ENCODE data around the gene ADD3. TPM values are rescaled to one million over a fixed set of nuclear protein-coding genes. Genes with fewer than 3 reads are reported as not detected.
A peak's percentile ranks its signal among the peaks of the same experiment; 100 is the strongest.

ADD3 gene
- total and polyA plus RNA-seq, 5 donors, result 47.4 to 146 (median 122) TPM

DNA sequence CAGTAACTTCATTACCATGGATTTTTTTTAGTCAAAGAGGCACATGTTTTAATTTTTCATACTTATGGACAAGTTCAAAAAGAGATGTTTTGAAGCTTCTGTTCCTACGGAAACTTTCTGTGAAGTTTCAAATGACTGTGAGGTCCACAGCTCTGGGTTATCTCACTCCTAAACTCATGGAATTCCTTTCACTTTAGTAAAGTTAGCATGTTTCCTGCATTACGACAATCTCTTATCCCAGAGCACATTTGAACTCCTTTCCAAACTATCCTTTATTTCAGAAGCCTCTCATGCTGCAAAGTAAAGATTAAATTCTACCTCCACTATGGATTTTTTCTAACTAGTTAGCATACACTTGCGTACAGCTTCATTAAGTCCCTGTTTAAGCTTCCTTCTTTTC, 15.3 kb upstream of the ADD3 start:
- ATAC-seq (peak in 1 of 2 donors; percentile 63), DNase-seq (no peak)
- Histone ChIP-seq H3K27ac (ENCODE audit: low read length) (no peak overlapping the region), H3K4me1 (ENCODE audit: control insufficient read depth, insufficient read depth, low read length) (no peaks in the 10 kb centered on the region), H3K27me3 (ENCODE audit: control insufficient read depth, insufficient read depth) (no peaks in the 10 kb centered on the region), H3K9me3 (ENCODE audit: control insufficient read depth, low read length) (no peaks in the 10 kb centered on the region), H3K4me3 (ENCODE audit: low read length) (no peak overlapping the region)
- intact Hi-C loops (cut with DNase I), result loop anchor here in 1 of 4 donors (10.0 kb wide), 1 partner anchor 142 kb away; no protein-coding TSS in a partner anchor
- 47% methylated on average over 3 of the region's 3 CpGs for WGBS

DNA sequence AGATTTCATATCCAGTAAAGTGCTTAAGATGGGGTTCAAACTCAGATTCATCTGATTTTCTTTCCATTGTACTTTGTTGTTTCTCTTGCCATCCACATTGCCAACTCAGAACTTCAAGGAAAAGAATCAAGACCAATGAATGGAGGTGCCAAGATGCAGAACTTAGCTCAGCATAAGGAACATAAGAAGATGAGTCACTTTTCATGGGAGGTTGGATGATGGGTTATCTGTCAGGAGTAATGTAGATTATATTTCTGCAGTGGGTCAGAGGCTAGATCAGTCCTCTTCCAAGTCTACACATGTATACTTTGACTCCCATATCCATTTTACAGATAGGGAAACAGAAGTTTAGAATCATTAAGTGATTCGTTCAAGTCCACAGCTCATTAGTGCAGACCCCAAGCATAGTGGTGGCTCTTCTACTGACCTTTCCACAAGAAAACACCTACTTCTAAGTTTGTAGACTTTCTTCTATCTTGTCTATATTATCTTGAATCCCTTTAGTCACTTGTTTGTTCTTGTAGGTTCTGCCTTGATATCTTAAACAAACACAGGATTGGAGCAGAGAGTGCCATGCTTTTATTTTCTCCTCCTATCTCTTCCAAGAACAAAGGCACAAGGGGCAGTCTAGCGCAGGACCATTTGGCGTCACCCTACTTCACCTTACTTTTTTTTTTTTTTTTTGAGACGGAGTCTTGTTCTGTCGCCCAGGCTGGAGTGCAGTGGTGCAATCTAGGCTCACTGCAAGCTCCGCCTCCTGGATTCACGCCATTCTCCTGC, 14.0 kb upstream of the ADD3 start:
- H3K9me3 ChIP-seq (ENCODE audit: control insufficient read depth, low read length), result no peaks in the 10 kb centered on the region
- intact Hi-C loops (cut with DNase I), result loop anchor here in 1 of 4 donors (10.0 kb wide), 1 partner anchor 141 kb away; no protein-coding TSS in a partner anchor
- DNase-seq (no peak), ATAC-seq (no peak)
- 97% methylated on average over 7 of the region's 7 CpGs for WGBS
- no peaks in the 10 kb centered on the region for H3K27me3 ChIP-seq (ENCODE audit: control insufficient read depth, insufficient read depth)
- no peaks in the 10 kb centered on the region for H3K4me1 ChIP-seq (ENCODE audit: control insufficient read depth, insufficient read depth, low read length)
- H3K4me3 ChIP-seq (ENCODE audit: low read length), result no peak overlapping the region
- no peak overlapping the region for H3K27ac ChIP-seq (ENCODE audit: low read length)

GRCh38 chr10:109994711-109995577, 12.8 kb upstream of the ADD3 start:
- intact Hi-C loops (cut with DNase I), result loop anchor here in 1 of 4 donors (10.0 kb wide), 1 partner anchor 140 kb away; no protein-coding TSS in a partner anchor
- H3K27me3 ChIP-seq (ENCODE audit: control insufficient read depth, insufficient read depth), result no peaks in the 10 kb centered on the region
- H3K9me3 ChIP-seq (ENCODE audit: control insufficient read depth, low read length), result no peaks in the 10 kb centered on the region
- no peak for ATAC-seq
- H3K4me3 ChIP-seq (ENCODE audit: low read length), result no peak overlapping the region
- DNase-seq, result no peak
- H3K4me1 ChIP-seq (ENCODE audit: control insufficient read depth, insufficient read depth, low read length), result no peaks in the 10 kb centered on the region
- 98% methylated on average over 5 of the region's 5 CpGs for WGBS
- H3K27ac ChIP-seq (ENCODE audit: low read length), result no peak overlapping the region

- H3K9me3 ChIP-seq (ENCODE audit: control insufficient read depth, low read length), result no peaks in the 10 kb centered on the region
- H3K27ac ChIP-seq (ENCODE audit: low read length), result no peak overlapping the region
- no peak for DNase-seq
- intact Hi-C loops (cut with DNase I), result loop anchor here in 1 of 4 donors (10.0 kb wide), 1 partner anchor 139 kb away; no protein-coding TSS in a partner anchor
- H3K27me3 ChIP-seq (ENCODE audit: control insufficient read depth, insufficient read depth), result no peaks in the 10 kb centered on the region
- WGBS, result 100% methylated on average over 3 of the region's 3 CpGs
- H3K4me3 ChIP-seq (ENCODE audit: low read length), result no peak overlapping the region
- no peaks in the 10 kb centered on the region for H3K4me1 ChIP-seq (ENCODE audit: control insufficient read depth, insufficient read depth, low read length)
- no peak for ATAC-seq
These were observed 12.2 kb upstream of the ADD3 start for GRCh38 chr10:109995595-109995994.

DNA sequence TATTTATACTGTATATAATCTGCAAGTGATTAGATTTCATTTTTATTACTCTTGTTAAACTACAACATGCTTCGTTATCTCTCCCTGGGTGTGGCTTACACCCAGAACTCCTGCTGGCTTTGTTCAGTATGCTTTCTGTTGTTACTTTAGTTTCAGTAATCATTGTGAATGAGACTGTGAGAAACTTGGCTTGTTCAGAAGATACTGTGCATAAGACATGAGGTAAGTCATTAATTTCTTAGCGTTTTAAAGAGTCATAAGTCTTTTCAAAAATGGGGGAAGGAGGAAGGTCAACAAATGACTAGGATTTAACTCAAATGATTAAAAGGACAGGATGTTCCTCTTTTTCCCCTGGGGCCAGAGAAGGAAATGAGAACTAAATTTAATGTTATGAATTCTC, 11.6 kb upstream of the ADD3 start:
- WGBS, result 23% methylated on average over 2 of the region's 2 CpGs
- Histone ChIP-seq H3K27me3 (ENCODE audit: control insufficient read depth, insufficient read depth) (no peaks in the 10 kb centered on the region), H3K4me3 (ENCODE audit: low read length) (no peak overlapping the region), H3K27ac (ENCODE audit: low read length) (no peak overlapping the region), H3K9me3 (ENCODE audit: control insufficient read depth, low read length) (no peaks in the 10 kb centered on the region), H3K4me1 (ENCODE audit: control insufficient read depth, insufficient read depth, low read length) (no peaks in the 10 kb centered on the region)
- DNase-seq (no peak), ATAC-seq (peak in 1 of 2 donors; percentile 64)
- intact Hi-C loops (cut with DNase I), result loop anchor here in 1 of 4 donors (10.0 kb wide), 1 partner anchor 139 kb away; no protein-coding TSS in a partner anchor

GRCh38 chr10:109996766-109997171, 11.0 kb upstream of the ADD3 start:
- ATAC-seq, result no peak
- 81% methylated on average over 3 of the region's 3 CpGs for WGBS
- intact Hi-C loops (cut with DNase I), result loop anchor here in 1 of 4 donors (10.0 kb wide), 1 partner anchor 138 kb away; no protein-coding TSS in a partner anchor
- no peaks in the 10 kb centered on the region for H3K27me3 ChIP-seq (ENCODE audit: control insufficient read depth, insufficient read depth)
- no peaks in the 10 kb centered on the region for H3K9me3 ChIP-seq (ENCODE audit: control insufficient read depth, low read length)
- no peaks in the 10 kb centered on the region for H3K4me1 ChIP-seq (ENCODE audit: control insufficient read depth, insufficient read depth, low read length)
- no peak overlapping the region for H3K27ac ChIP-seq (ENCODE audit: low read length)
- DNase-seq, result no peak
- no peak overlapping the region for H3K4me3 ChIP-seq (ENCODE audit: low read length)

DNA sequence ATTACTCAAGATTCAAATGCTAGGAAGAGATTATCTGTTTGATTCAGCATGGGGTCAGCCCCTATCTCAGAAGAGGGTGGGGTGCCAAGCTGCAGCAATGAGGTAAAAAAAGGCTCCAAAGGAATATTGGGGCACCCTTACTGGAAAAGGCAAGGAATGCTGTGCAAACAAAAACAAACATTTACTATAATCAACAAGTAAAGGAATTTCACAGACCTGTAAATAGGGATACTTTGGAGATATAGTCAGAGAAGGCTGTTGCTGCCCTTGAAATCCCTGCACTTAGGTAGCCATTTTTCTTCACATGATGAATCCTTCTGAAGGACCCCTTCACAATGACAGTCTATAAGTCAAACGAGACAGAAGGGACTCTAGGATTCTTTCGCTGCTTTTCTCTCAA, 10.6 kb upstream of the ADD3 start:
- 84% methylated on average over 2 of the region's 2 CpGs for WGBS
- ATAC-seq (no peak), DNase-seq (no peak)
- no peak overlapping the region for H3K4me3 ChIP-seq (ENCODE audit: low read length)
- intact Hi-C loops (cut with DNase I), result loop anchor here in 1 of 4 donors (10.0 kb wide), 1 partner anchor 138 kb away; no protein-coding TSS in a partner anchor
- no peaks in the 10 kb centered on the region for H3K9me3 ChIP-seq (ENCODE audit: control insufficient read depth, low read length)
- H3K27ac ChIP-seq (ENCODE audit: low read length), result no peak overlapping the region
- H3K4me1 ChIP-seq (ENCODE audit: control insufficient read depth, insufficient read depth, low read length), result no peaks in the 10 kb centered on the region
- H3K27me3 ChIP-seq (ENCODE audit: control insufficient read depth, insufficient read depth), result no peaks in the 10 kb centered on the region

DNA sequence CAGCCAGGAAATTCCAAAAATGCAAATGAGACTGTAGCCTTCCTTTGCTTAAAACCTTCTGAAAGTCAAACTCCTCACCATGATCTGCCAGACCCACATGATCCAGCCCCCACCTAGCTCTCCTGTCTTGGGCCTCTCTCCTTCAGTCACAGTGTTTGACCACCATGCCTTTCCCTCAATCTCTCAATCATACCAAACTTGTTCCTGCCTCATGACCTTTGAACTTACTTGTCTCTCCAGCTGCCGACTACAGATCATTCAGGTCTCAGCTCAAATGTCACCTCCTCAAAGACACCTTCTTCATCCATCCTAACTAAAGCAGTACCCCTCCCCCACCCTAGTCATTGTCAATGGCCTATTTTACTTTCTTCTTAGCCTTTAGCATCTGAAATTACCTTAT, 9.3 kb upstream of the ADD3 start:
- DNase-seq, result no peak
- intact Hi-C loops (cut with DNase I), result loop anchor here in 1 of 4 donors (10.0 kb wide), 1 partner anchor 136 kb away; no protein-coding TSS in a partner anchor
- ATAC-seq, result no peak
- Histone ChIP-seq H3K9me3 (ENCODE audit: control insufficient read depth, low read length) (no peaks in the 10 kb centered on the region), H3K4me1 (ENCODE audit: control insufficient read depth, insufficient read depth, low read length) (no peaks in the 10 kb centered on the region), H3K27me3 (ENCODE audit: control insufficient read depth, insufficient read depth) (no peaks in the 10 kb centered on the region), H3K4me3 (ENCODE audit: low read length) (no peak overlapping the region), H3K27ac (ENCODE audit: low read length) (no peak overlapping the region)
- 52% methylated on average over 1 of the region's 1 CpG for WGBS

DNA sequence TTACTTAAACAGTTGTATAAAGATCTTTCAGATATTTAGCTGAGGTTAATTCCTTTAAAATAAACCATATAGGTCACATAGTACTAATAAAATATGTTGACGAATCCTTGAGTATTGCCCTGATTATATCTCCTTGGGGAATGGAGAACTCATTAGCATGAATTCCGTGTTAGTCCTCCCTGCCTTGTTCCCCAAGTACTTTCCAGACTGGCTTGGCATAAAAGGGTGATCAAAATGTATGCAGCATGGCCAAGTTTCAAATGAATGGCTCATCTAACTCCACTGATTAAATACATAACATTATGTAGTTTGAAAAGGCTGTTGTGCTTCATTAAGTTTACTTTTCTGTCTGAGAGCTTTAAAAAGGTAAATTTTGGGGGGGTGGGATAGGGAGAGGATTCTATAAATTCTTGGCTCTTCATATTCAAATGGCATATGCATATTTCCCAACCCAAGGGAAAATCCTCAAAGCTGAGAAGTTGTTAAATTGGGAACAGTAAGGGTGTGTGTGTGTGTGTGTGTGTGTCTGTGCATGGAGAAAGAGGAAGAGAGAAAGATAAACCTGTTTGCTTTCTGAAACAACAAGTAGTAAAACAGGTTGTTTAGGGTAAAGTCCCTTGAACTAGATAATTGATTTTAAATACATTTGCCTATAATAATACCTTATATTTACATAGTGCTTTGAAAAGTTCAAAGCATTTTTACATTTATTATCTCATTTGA, 4.8 kb upstream of the ADD3 start:
- ATAC-seq (no peak), DNase-seq (no peak)
- Histone ChIP-seq H3K9me3 (ENCODE audit: control insufficient read depth, low read length) (no peaks in the 10 kb centered on the region), H3K4me3 (ENCODE audit: low read length) (no peak overlapping the region), H3K4me1 (ENCODE audit: control insufficient read depth, insufficient read depth, low read length) (no peaks in the 10 kb centered on the region), H3K27me3 (ENCODE audit: control insufficient read depth, insufficient read depth) (no peaks in the 10 kb centered on the region), H3K27ac (ENCODE audit: low read length) (no peak overlapping the region)
- intact Hi-C loops (cut with DNase I), result loop anchor here (10.0 kb wide), 2 partner anchors 78 to 108 kb away; partner anchors contain the start of gene XPNPEP1 (in 1 of the 4)
- WGBS, result 67% methylated on average over 2 of the region's 2 CpGs

DNA sequence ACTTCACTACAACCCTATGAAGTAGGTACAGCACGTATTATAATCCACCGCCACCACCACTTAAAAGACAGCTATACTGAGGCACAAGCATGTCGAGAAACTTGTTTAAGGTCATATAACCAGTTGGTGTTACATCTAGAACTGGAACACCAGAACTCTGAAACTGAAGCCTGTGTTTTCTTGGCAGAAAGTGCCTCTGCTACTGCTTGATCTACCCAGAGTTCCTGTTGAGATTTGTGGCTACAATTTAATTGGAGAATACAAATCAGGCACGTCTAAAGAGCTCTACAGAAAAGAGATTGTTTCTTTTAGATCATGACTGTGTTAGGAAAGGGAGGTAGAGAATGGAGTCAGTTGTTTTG, 4.3 kb upstream of the ADD3 start:
- Histone ChIP-seq H3K27me3 (ENCODE audit: control insufficient read depth, insufficient read depth) (no peaks in the 10 kb centered on the region), H3K9me3 (ENCODE audit: control insufficient read depth, low read length) (no peaks in the 10 kb centered on the region), H3K4me1 (ENCODE audit: control insufficient read depth, insufficient read depth, low read length) (no peaks in the 10 kb centered on the region), H3K27ac (ENCODE audit: low read length) (no peak overlapping the region), H3K4me3 (ENCODE audit: low read length) (no peak overlapping the region)
- DNase-seq (no peak), ATAC-seq (no peak)
- intact Hi-C loops (cut with DNase I), result loop anchor here (10.0 kb wide), 2 partner anchors 79 to 109 kb away; partner anchors contain the start of gene XPNPEP1 (in 1 of the 4)
- WGBS, result 42% methylated on average over 4 of the region's 4 CpGs
